Activated CD8-positive, alpha-beta memory T cell treated with anti-CD3 and anti-CD28 coated beads, Interleukin-2, amount 50 U/mL, for 1 hour (primary cell): Measurements from ENCODE around the gene CLPTM1.
"Not testable (repeated sequence)": the region's sequence is repeated elsewhere in the genome, so short reads cannot be mapped to it uniquely, and the experiment has no call there.

Source experiments
- DNase-seq: peaks from one replicate; pipeline ENCODE4 v3.0.0-alpha.2; 2020; ENCODE audit errors: extremely low read depth

CLPTM1 gene

DNA sequence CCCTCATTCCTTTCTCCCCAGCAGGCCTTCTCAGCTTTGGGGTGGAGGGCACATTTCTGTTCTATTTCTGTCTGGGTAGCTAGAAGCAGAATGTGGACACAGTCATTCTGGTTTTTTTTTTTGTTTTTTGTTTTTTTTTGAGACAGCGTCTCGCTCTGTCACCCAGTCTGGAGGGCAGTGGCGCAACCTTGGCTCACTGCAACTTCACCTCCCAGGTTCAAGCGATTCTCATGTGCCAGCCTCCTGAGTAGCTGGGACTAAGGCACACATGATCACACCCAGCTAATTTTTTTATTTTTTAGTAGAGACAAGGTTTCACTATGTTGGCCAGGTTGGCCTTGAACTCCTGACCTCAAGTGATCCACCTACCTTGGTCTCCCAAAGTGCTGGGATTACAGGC lies 20.3 kb downstream of the CLPTM1 start:
- DNase-seq, result no peak

DNA sequence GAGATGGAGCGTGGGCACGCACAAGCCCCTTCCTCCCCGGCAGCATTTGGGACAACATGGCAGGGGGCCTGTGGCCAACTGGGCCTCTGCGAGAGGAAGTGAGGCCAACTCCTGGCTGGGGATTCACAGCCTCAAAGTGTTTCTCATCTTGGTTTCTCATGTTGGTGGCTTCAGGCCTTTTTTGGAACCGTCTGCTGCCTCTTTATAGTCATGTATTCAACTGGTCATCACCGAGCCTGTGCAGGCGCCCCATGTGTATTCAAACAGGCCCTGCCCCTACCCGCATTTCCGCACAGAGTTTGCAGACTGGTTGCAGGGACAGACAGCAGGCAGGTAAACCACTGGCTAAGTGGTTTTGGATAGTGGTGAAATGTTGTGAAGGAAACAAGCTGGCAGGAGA lies 28.8 kb downstream of the CLPTM1 start:
- DNase-seq, result no peak

DNA sequence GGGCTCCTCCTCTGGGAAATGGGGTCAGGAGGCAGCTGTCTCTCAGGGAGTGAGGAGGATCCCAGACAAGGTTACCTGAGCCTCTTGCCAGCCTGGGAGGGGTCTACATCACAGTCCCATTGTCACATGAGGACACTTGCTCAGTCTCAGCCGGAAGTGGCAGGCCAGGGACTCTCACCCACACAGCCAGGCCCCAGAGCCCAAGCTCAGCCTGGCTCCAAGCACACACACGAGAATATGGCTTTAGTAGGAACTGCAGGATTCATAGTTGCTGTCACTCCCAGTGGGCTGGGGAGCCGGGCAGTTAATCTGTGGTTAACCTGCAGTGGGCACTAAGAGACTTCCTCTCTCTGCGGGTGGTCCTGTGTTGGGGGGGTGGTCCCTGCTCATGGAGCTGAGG lies 30.3 kb downstream of the CLPTM1 start:
- DNase-seq, result no peak

DNA sequence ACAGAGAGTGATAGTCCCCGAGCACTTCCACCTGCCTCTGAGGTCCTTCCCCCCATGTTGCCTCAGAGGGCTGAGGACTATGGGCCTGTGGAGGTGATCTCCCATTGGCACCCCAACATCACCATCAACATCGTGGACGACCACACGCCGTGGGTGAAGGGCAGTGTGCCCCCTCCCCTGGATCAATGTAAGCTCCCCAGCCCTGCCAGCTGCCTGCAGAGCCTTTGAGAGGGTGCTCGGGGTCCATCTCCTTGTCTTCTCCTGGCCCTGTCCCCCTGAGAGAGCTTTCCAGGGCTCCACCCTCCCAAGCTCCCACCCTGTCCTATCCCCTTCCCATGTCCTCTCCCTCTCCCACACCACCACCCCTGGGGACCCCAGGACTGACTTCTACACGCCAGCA lies 31.2 kb downstream of the CLPTM1 start:
- no peak for DNase-seq

DNA sequence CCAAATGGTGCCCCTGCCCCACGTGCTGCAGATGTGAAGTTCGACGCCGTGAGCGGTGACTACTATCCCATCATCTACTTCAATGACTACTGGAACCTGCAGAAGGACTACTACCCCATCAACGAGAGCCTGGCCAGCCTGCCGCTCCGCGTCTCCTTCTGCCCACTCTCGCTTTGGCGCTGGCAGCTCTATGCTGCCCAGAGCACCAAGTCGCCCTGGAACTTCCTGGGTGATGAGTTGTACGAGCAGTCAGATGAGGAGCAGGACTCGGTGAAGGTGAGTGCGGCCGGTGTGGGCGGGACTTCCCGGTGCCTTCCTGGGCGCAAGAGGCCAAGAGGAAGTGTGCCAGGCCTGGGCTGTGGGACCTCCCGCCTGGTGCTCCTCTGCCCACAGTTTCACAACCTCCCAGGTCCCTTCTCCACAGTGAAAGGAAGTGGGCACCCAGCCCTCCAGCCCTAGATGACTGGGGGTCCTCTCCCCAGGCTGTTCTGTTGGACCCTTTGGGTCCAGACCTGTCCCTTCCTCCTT lies 32.0 kb downstream of the CLPTM1 start:
- no peak for DNase-seq

DNA sequence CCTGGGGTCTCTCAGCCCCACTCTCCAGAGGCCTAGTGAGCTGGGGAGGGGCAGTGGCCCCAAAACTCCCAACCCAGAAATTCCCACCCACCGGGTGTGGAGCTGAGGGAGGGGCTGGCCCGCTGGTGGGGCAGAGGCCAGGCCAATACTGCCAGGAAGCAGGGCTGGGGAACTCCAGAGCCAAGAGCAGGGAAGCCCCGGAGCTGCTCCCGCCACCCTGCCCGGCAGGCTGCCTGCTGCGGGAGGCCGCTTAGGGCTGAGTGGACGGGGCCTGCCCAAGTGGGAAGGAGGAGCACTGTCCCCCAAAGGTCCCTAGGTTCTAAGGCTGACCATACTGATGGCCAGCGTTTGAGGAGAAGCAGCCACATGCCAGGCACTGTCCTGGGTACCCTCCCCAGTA lies 33.1 kb downstream of the CLPTM1 start:
- DNase-seq, result no peak

DNA sequence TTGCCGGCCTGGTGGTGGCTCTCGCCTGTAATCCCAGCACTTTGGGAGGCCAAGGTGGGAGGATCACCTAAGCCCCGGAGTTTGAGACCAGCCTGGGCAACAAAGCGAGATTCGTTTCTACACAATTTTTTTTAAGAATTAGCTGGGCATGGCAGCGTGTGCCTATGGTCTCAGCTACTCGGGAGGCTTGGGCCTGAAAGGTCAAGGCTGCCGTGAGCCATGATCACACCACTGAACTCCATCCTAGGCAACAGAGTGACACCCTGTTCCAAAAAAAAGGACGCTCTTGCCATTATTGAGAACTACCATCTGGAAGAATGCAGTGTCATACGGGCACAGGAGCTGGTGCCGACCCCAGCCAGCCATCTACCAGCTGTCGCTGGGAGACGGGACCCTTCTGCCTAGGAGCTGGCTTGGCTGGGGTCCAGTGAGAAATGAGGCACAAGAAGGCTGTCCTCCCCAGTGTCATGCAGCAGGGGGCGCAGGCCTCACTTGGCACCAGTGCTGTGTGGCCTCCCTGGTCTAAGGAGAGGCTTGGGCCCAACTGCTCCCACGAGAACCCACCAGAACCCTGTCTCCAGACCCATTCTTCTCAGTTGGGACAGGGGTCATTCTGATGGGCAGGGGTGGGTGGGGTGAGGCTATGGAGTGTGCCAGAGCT lies 33.8 kb downstream of the CLPTM1 start:
- DNase-seq, result peak; percentile 18

DNA sequence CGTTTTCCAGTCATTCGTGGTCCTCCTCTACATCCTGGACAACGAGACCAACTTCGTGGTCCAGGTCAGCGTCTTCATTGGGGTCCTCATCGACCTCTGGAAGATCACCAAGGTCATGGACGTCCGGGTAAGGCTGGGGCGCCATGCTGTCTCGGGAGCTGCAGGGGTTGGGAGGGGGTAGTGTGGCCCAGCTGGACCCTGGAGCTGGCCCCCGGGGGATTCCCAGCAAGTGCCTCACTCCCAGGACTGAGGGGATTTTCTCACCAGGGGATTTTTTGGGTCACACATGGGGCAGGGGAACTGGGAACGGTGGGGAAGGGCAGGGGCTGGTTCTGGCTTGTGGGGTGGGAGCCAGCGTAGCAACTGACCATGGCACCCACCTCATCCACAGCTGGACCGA lies 35.3 kb downstream of the CLPTM1 start:
- DNase-seq, result no peak

DNA sequence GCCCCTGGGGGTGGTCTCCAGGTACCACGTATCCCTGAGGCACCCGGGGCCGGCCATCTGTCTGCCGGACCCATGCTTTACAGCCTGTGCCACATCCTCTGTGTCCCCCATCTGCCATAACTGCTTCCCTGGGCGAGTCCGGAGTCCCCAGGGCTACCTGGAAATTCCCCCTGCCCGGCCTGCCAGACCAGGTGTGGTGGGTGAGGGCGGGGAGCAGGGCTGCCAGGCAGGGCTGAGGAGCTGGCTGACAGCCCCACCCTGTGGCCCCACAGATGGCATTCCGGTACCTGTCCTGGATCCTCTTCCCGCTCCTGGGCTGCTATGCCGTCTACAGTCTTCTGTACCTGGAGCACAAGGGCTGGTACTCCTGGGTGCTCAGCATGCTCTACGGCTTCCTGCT lies 35.8 kb downstream of the CLPTM1 start:
- DNase-seq, result no peak

DNA sequence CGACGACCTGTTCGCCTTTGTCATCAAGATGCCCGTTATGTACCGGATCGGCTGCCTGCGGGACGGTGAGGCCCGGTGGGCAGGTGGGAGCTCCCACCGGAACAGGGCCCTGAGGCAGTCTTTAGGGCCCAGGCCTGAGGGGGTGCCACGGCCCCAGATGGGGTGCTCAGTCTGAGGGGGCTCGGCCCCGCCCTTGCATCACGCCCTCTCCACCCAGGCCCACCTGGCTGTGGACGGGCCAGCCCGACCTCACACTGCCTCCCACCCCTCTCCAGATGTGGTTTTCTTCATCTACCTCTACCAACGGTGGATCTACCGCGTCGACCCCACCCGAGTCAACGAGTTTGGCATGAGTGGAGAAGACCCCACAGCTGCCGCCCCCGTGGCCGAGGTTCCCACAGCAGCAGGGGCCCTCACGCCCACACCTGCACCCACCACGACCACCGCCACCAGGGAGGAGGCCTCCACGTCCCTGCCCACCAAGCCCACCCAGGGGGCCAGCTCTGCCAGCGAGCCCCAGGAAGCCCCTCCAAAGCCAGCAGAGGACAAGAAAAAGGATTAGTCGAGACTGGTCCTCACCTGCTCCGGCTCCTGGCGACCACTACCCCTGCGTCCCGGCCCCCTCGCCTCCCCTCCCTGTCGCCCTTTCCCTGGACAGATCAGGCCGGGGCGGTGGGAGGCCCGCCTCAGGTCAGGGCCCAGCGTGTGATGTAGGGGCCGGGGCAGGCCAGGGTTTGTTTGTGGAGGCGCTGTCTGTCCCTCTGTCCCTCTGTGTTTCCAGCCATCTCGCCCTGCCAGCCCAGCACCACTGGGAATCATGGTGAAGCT lies 37.4 kb downstream of the CLPTM1 start:
- DNase-seq, result no peak

DNA sequence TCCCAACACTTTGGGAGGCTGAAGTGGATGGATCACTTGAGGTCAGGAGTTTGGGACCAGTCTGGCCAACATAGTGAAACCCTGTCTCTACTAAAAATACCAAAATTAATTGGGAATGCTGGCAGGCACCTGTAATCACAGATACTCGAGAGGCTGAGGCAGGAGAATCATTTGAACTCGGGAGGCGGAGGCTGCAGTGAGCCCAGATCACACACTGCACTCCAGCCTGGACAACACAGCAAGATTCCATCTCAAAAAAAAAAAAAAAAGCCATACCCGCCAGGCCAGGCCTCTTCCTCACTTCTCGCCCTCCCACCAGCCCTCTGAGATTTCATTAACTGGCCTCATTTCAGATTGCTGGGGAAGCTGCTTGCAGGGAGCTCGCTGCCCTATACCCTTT lies 38.3 kb downstream of the CLPTM1 start:
- no peak for DNase-seq

DNA sequence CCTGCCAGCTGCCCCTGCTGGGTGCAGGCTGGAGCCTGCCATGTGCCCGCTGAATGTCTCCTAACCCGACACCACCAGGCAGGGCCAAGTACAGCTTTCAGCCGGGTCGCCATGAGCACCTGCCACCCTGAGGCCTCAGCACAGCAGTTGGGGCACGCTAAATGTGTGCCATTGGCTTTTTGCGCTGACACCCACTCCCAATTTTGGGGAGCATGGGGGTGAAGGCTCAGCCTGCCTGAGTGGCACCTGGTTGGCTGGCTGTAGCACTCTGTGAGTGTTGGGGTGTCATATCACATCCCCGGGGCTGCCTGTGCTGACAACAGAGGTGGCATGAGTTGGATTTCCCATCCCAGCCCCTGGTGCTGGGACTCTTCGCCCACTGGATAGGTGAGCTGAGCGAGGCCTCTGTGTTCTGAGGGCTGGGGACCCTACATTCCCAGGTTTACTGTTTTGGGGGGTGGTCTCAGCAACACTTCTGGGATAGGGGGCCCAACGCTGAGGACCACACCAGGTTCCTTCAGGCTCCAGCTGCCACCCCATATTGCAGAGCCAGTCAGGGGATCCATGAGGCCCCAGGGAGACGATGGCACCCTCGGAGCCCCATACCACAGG lies 38.9 kb downstream of the CLPTM1 start:
- DNase-seq, result no peak

DNA sequence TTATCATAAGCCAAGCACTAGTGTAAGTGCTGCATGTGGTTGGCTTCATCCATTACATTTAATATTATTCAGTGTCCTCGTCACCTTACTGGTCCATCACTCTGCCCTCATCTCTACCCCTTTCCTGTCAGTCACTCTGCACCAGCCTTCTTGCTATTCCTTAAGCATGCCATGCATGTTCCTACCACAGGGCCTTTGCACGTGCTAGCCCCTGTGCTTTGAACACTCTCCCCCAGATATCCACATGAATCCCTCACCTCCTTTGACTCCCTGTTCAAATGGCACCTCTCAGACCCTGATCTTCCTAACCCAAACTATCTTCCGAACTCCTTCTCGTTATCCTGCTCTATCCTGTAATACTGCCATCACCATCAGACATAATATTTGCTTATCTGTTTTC lies 42.8 kb downstream of the CLPTM1 start:
- DNase-seq, result no peak

DNA sequence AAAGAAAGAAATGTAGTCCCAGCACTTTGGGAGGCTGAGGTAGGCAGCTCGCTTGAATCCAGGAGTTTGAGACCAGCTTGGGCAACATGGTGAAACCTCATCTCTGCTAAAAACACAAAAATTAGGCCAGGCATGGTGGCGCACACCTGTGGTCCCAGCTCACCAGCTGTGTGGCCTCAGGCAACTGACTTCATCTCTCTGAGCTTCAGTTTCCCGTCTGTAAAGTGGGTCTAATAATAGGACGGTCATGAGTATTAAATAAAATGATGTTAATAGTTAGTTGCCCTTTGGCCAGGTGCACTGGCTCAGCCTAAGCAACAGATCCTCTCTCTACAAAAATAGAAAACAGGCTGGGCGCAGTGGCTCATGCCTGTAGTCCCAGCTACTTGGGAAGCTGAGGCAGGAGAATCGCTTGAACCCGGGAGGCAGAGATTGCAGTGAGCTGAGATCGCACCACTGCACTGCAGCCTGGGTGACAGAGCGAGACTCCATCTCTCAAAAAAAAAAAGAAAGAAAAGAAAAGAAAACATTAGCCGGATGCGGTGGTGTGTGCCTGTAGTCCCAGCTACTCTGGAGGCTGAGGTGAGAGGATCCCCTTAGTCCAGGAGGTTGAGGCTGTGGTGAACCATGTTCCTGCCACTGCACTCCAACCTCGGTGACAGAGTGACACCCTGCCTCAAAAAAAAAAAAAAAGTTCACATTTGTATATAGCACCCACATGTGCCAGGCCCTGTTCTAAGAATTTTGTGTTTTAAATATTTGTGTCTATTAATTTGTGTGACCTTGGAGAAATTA lies 44.1 kb downstream of the CLPTM1 start:
- DNase-seq, result not testable (repeated sequence)

DNA sequence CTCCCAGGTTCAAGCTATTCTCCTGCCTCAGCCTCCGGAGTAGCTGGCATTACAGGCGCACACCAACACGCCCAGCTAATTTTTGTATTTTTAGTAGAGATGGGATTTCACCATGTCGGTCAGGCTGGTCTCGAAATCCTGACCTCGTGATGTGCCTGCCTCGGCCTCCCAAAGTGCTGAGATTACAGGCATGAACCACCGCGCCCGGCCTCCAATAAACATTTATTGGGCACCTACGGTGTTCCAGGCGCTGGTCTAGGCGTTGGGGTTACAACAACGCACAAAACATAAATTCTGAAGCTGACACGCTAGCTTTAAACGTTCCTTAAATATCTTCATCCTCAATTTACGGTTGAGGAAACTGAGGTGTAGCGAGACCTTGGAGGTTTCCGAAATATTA lies 45.5 kb downstream of the CLPTM1 start:
- not testable (repeated sequence) for DNase-seq

DNA sequence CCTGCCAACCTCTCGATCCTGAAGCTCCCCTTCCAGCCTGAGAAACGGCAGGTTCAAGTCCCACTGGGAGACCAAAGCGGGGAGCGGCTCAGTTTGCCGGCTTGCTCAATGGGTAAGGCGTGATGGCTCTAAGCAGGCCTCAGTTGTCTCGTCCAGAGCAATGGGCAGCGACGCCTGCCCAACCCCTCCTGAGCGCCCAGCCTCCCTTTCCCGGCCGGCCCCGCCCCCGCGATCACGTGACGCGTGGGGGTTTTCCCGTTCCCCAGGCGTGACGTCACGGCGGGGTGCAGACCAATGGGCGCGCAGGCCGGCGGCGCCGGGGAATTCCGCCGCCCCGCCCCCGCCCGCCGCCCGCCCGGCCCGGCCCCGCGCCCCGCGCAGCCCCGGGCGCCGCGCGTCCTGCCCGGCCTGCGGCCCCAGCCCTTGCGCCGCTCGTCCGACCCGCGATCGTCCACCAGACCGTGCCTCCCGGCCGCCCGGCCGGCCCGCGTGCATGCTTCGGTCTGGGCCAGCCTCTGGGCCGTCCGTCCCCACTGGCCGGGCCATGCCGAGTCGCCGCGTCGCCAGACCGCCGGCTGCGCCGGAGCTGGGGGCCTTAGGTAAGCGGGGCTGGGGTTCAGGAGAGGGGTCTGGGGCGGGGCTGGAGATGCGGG lies 46.0 kb downstream of the CLPTM1 start, which contains the start of gene RELB:
TSS of gene RELB (plus strand) at position 378 of the 653 bp plus-strand sequence. CDS start at position 494, 116 bp downstream.
- DNase-seq, result peak; percentile 82

DNA sequence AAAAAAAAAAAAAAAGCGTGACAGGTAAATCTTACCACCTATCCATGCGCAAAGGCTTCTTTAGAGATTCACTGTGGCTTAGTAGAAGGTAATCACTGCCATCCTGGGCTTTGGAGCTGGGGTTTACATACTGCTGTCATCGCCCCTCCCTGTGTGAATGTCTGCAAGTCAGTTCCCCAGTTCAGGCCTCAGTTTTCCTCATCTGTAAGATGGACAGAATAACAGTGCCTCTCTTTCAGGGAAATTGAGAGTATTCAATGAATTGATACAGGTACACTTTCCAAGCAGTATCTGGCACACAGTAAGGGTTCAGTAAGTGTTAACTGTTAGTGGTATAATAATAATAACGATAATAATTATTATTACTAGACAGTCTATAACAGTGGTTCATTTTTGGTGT lies 48.3 kb downstream of the CLPTM1 start:
- DNase-seq, result no peak

DNA sequence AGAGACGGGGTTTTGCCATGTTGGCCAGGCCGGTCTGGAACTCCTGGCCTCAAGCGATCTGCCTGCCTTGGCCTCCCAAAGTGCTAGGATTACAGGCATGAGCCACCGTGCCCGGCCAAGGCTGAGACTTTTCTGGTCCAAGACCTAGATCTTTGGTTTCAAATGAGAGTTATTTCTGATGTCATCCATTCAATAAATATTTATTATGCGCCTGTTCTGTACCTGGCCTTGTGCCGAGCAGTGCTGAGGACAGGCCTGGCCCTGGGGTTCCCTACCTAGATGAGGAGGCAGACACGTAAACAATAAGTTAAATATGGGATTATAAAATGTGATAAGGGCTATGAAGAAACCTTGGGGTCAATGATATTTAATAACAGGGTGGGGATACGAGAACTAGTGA lies 50.6 kb downstream of the CLPTM1 start:
- no peak for DNase-seq

DNA sequence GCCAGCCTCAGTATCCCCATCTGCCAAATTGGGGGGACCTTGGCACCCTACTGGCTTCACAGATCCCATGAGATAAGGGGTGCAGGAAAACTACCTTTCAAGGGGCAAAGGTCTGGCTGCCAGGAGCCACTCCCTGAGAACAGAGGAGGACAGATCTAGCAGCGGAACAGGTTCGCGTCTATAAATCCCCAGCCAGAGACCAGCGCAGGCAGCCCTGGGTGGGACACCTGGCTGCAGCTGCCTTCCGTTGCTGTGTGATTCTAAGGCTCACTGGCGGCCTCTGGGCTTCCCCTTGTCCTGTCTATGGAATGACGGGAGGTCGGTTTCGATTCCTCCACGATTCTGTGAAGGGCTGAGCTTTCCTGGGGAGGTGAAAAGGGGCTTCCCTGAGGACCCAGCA lies 53.4 kb downstream of the CLPTM1 start:
- DNase-seq, result no peak

DNA sequence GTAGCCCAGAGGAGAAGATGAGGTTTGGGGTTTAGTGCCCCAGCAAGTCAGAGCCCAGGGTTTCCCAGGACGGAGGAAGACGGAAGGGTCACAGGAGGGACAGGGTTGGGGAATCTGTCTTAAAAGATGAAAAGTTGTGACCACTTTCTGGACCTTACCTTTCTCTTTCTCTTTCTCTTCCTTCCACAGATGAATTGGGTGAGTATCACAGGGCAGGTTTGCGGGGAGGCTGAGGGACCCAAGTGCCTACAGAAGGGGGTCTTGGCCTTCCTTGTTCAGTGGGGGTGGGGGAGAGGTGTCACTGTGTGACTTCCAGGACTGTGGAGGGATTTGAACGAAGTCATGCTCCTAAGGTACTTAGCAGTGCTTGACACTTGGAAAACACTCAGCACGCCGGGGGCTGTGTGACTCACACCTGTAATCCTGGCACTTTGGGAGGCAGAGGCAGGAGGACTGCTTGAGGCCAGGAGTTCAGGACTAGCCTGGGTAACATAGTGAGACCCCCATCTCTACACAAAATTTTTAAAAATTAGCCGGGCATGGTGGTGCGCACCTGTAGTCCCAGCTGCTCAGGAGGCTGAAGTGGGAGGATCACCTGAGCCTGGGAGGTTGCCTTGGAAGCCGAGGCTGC lies 54.6 kb downstream of the CLPTM1 start:
- no peak for DNase-seq

DNA sequence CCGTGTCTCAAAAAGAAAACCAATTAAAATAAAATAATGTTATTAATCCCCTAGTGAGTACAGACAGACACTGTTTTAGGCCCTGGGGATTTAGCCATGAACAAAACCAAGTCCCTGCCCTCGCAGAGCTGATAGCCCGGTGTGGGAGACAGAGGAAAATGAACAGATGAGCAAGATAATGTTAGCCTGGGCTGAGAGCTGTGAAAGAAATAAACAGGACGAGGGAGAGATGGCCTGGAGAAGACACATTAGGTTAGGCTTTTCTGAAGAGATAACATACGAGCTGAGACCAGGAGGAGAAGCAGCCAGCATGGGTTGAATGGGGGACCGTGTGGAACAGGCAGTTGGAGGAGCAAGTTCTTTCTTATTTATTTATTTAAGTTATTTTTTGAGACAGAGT lies 55.1 kb downstream of the CLPTM1 start:
- DNase-seq, result no peak
